Measurements from ENCODE around the gene TRHDE. TPM values are rescaled to one million over a fixed set of nuclear protein-coding genes. Genes with fewer than 3 reads are reported as not detected.

The TRHDE gene, protein sequence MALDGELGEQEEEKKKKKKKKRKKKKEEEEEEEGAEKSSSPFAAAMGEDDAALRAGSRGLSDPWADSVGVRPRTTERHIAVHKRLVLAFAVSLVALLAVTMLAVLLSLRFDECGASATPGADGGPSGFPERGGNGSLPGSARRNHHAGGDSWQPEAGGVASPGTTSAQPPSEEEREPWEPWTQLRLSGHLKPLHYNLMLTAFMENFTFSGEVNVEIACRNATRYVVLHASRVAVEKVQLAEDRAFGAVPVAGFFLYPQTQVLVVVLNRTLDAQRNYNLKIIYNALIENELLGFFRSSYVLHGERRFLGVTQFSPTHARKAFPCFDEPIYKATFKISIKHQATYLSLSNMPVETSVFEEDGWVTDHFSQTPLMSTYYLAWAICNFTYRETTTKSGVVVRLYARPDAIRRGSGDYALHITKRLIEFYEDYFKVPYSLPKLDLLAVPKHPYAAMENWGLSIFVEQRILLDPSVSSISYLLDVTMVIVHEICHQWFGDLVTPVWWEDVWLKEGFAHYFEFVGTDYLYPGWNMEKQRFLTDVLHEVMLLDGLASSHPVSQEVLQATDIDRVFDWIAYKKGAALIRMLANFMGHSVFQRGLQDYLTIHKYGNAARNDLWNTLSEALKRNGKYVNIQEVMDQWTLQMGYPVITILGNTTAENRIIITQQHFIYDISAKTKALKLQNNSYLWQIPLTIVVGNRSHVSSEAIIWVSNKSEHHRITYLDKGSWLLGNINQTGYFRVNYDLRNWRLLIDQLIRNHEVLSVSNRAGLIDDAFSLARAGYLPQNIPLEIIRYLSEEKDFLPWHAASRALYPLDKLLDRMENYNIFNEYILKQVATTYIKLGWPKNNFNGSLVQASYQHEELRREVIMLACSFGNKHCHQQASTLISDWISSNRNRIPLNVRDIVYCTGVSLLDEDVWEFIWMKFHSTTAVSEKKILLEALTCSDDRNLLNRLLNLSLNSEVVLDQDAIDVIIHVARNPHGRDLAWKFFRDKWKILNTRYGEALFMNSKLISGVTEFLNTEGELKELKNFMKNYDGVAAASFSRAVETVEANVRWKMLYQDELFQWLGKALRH
- 23.5 TPM for total RNA-seq

DNA sequence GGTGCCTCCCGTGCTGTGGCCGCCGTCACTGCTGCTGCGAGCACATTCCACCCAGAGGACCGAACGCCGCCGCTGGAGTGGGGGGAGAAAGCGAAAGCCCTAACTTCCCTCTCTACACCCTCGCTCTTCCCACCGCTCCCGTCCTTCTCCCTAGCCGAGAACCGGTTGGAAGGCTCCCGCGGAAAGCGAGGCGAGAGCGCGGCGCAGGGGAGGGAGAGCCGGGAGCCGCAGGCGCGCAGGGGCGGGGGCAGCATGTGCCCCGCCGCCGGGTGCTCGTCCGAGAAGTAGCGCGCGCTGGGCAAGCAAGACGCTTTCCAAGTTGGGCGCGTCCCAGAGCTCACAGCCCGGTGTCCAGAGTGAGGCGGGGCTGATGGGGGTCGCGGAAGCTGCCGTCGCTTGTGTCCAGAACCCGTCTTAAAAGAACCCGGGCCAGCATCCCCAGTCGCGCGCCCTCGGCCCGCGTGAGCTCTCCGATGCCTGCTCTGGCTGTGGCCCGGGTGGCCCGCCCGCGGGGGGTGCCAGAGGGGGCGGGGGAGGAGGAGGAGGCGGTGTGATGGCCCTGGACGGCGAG lies at the start of gene TRHDE:
TSS of gene TRHDE (plus strand) at position 280 of the 571 bp plus-strand sequence. CDS start at position 554, 274 bp downstream.

All from camera-type eye (tissue), 1 donor.